Left lung (tissue), 10 donors: ENCODE measurements around the gene COL15A1. TPM values are rescaled to one million over a fixed set of nuclear protein-coding genes. Genes with fewer than 3 reads are reported as not detected.

Experiments used
- ATAC-seq: fragments of 200-7000 bp; cut with Tn5 transposase; one replicate; pipeline ENCODE4 v1.9.1; 2020; ENCODE audit warnings: moderate library complexity
- DNase-seq, 4 donors: peaks; one replicate each; pipeline ENCODE4 v3.0.0-alpha.2; 2013 to 2020
- H3K27ac ChIP-seq, 2 donors: fragments of 200-600 bp; sonication (generic) in 1 of 2; one replicate each; pipeline versions ENCODE4 v1.5.0 to v1.8.0; 2020 to 2021
- H3K27me3 ChIP-seq, 2 donors: fragments of 200-600 bp; sonication (generic) in 1 of 2; one replicate each; pipeline versions ENCODE4 v1.5.0 to v1.8.0; 2020 to 2021
- H3K36me3 ChIP-seq, 2 donors: fragments of 200-600 bp; sonication (generic) in 1 of 2; one replicate each; pipeline versions ENCODE4 v1.5.0 to v1.8.0; 2020 to 2021
- H3K4me1 ChIP-seq, 2 donors: fragments of 200-600 bp; one replicate each; pipeline ENCODE4 v1.8.0; 2021
- H3K4me3 ChIP-seq, 2 donors: fragments of 200-600 bp; sonication (generic) in 1 of 2; one replicate each; pipeline versions ENCODE4 v1.5.0 to v1.8.0; 2020 to 2021; ENCODE audit warnings: mild to moderate bottlenecking in 1 of 2
- H3K9me3 ChIP-seq, 2 donors: fragments of 200-600 bp; sonication (generic) in 1 of 2; one replicate each; pipeline versions ENCODE4 v1.5.0 to v1.8.0; 2020 to 2021
- intact Hi-C, 2 donors: fragments of 100-400 bp; cut with DNase I; formaldehyde crosslinking; loops; one replicate each; pipeline versions ENCODE4 v1.11.2 to v1.14.2; 2022
- polyA plus RNA-seq, 6 donors: library from polyadenylated mRNA; unstranded; fragments of 120-200 nt; gene quantifications; one replicate each; pipeline ENCODE4 v1.2.1, GENCODE V29; 2013; ENCODE audit not compliant: insufficient read length in 6 of 6
- total RNA-seq, 2 donors: library from RNA; stranded (reverse); fragmentation: NEBNext Ultra II Directional; extraction: Animal tissue kit (Norgen Biotek cat#: 25700); gene quantifications; one replicate each; pipeline ENCODE4 v1.2.1, GENCODE V29; 2021
- TF ChIP-seq, protein P1 (sequence below), 2 donors: fragments of 200-600 bp; sonication (generic) in 1 of 2; IDR thresholded peaks; one replicate each; pipeline versions ENCODE4 v1.5.0 to v1.8.0; 2021; ENCODE audit warnings: antibody characterized with exemption in 2 of 2
- donor health status: DM: no; HTN: yes; CAD: no.
- donor health status: DM: no; HTN: no; CAD: no.

COL15A1 gene
- total and polyA plus RNA-seq, 8 donors = 2.4 to 58.4 (median 7.4) TPM

DNA sequence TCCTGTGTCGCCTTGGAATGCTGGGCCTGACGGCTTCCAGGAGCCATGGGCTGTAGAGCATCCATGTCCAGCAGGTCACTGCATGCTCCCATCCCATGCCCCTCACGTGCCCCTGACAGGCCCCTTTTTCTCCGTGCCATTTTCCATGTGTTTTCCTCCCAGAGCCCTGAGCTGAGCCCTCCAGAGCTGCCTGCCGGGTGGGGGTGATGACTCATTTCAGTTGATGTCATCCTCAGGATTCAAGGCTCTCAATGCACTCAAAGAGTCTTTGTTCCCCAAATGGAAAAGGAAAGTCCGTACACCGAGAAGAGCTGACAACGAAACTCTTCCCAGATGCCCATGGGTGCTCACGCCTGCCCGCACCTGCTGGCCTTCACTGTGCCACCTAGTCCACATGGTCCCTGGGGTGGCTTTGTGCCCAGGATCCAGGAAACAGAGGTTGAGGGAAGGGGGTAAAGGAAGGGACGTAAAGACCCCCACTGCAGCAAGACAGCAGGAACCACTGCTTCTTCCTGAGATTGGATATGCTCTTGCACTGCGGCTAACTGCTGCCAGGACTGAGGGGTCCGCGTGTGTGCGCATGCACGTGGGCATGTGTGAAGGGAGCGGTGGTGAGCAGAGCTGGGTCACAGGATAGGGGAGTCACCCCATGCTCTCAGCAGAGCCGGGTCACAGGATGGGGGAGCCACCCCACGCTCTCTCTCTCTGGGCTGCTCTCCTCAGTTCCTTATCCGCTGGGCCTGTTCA, 27.6 kb downstream of the COL15A1 start:
- TF ChIP-seq, protein P1, sequence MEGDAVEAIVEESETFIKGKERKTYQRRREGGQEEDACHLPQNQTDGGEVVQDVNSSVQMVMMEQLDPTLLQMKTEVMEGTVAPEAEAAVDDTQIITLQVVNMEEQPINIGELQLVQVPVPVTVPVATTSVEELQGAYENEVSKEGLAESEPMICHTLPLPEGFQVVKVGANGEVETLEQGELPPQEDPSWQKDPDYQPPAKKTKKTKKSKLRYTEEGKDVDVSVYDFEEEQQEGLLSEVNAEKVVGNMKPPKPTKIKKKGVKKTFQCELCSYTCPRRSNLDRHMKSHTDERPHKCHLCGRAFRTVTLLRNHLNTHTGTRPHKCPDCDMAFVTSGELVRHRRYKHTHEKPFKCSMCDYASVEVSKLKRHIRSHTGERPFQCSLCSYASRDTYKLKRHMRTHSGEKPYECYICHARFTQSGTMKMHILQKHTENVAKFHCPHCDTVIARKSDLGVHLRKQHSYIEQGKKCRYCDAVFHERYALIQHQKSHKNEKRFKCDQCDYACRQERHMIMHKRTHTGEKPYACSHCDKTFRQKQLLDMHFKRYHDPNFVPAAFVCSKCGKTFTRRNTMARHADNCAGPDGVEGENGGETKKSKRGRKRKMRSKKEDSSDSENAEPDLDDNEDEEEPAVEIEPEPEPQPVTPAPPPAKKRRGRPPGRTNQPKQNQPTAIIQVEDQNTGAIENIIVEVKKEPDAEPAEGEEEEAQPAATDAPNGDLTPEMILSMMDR (IDR thresholded peaks at IDR 0.05) = no peak
- no peaks in the 10 kb centered on the region for H3K9me3 ChIP-seq
- no peak for ATAC-seq
- DNase-seq = no peak
- H3K36me3 ChIP-seq = no peaks in the 10 kb centered on the region
- H3K27me3 ChIP-seq = peaks cover 0 to 14% of the 10 kb centered on the region in 2 donors
- no peak overlapping the region for H3K27ac ChIP-seq
- intact Hi-C loops = no loop called here
- H3K4me1 ChIP-seq = peaks cover 6 to 11% of the 10 kb centered on the region in 2 donors
- no peak overlapping the region for H3K4me3 ChIP-seq

DNA sequence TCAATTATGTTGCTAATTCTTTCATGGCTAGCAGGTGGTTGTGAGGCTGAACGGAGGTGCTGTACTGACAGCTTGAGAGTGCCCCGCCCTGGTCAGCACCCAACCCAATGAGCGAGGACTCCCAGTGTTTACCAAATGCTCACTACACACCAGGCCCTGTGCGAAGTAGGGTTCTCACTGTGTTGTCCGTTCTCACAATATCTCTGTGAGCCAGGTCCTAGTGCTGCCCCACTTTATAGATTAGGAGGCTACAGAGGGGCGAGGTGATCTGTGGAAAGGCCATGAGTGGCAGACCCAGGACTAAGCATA, 28.2 kb downstream of the COL15A1 start:
- DNase-seq = no peak
- no peaks in the 10 kb centered on the region for H3K36me3 ChIP-seq
- peaks cover 6 to 11% of the 10 kb centered on the region in 2 donors for H3K4me1 ChIP-seq
- H3K27me3 ChIP-seq = peaks cover 0 to 15% of the 10 kb centered on the region in 2 donors
- TF ChIP-seq, protein P1 (IDR thresholded peaks at IDR 0.05) = no peak
- no peak for ATAC-seq
- no peaks in the 10 kb centered on the region for H3K9me3 ChIP-seq
- no peak overlapping the region for H3K27ac ChIP-seq
- no peak overlapping the region for H3K4me3 ChIP-seq
- intact Hi-C loops = no loop called here

DNA sequence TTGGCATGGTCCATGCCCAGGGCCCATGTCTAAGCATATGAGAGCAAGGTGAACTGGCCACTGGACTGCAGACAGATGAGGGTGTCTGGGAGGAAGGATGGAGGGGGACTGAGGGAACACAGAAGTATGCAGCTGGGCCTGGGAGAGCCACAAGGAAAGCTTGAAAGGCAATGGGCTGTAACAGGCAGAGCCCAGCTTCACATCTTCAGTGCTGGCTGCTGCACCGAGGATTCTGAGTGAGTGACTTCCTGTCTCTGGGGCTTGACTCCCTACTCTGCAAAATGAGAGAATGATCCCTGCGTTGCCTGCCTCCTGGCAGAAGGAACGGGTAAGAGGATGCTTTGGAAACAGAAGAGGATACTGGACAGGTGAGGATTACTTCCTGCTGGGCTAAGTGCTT, 29.0 kb downstream of the COL15A1 start:
- H3K27ac ChIP-seq = no peak overlapping the region
- no peaks in the 10 kb centered on the region for H3K36me3 ChIP-seq
- no peak for ATAC-seq
- peaks cover 6 to 11% of the 10 kb centered on the region in 2 donors for H3K4me1 ChIP-seq
- peaks cover 0 to 15% of the 10 kb centered on the region in 2 donors for H3K27me3 ChIP-seq
- no peak overlapping the region for H3K4me3 ChIP-seq
- intact Hi-C loops = no loop called here
- H3K9me3 ChIP-seq = no peaks in the 10 kb centered on the region
- DNase-seq = no peak
- TF ChIP-seq, protein P1 (IDR thresholded peaks at IDR 0.05) = no peak

DNA sequence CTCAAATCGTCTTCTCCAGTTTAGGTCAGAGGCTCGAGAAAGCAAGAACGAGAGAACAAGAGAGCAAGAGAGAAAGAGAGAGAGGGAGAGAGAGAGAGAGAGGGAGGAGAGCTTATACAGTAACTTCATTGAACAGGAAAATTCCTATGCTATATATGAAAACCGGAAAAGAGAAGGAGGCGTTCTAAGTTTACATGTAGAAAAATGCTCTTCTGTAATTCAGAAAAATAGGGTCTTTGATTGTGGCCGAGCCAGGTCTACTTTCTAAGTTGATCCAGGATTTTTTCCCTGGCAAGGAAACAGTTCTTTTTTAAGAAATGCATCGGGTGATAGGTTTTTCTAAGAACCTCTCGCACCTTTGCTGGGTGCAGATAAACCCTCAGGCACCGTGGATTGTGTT, 29.5 kb downstream of the COL15A1 start:
- Histone ChIP-seq H3K9me3 (no peaks in the 10 kb centered on the region), H3K27ac (no peak overlapping the region), H3K4me1 (peaks cover 6 to 11% of the 10 kb centered on the region in 2 donors), H3K27me3 (peaks cover 0 to 15% of the 10 kb centered on the region in 2 donors), H3K4me3 (no peak overlapping the region), H3K36me3 (no peaks in the 10 kb centered on the region)
- intact Hi-C loops = no loop called here
- ATAC-seq = no peak
- TF ChIP-seq, protein P1 (IDR thresholded peaks at IDR 0.05) = no peak
- no peak for DNase-seq

DNA sequence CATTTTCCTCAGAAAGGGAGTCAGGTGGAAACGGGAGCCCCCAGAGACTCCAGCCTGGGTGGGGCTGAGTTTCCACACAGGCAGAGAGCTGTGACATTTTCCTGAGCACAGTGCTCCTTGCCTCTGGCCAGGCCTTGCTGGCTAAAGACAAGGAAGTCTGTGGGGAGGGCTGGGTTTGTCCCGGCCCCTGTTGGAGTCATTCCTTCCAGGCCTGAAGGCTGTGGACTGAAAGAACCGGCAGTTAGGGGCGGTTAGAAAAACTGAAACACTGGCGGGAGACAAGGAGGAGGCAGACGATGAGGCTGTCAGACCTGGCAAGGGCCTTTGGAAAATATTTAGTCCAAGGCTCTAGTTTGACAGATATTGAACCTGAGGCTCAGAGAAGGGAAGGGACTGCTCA, 29.9 kb downstream of the COL15A1 start:
- intact Hi-C loops = no loop called here

More for the DNA sequence above, 29.9 kb downstream of the COL15A1 start:
- H3K27ac ChIP-seq = no peak overlapping the region
- TF ChIP-seq, protein P1 (IDR thresholded peaks at IDR 0.05) = no peak
- peaks cover 6 to 11% of the 10 kb centered on the region in 2 donors for H3K4me1 ChIP-seq
- H3K9me3 ChIP-seq = no peaks in the 10 kb centered on the region
- peaks cover 0 to 15% of the 10 kb centered on the region in 2 donors for H3K27me3 ChIP-seq
- no peak for DNase-seq
- H3K36me3 ChIP-seq = no peaks in the 10 kb centered on the region
- H3K4me3 ChIP-seq = no peak overlapping the region
- no peak for ATAC-seq
